ENCODE results near the gene SIMC1. TPM values are rescaled to one million over a fixed set of nuclear protein-coding genes. Genes with fewer than 3 reads are reported as not detected.

SIMC1 gene
- total RNA-seq, 1 experiment from 2014 or later = 17.7 TPM

GRCh38 chr5:176387384-176387925, 149.2 kb downstream of the SIMC1 start:
- no peak for DNase-seq (ENCODE audit: low spot score)

GRCh38 chr5:176388003-176388443, 149.8 kb downstream of the SIMC1 start:
- no peak for DNase-seq (ENCODE audit: low spot score)

- peak; percentile 100 for DNase-seq (ENCODE audit: low spot score)
Observed at GRCh38 chr5:176388444-176389134, 150.4 kb downstream of the SIMC1 start, which contains the start of the genes HIGD2A and NOP16. TSS of gene HIGD2A (plus strand) at chr5:176388751. CDS start at chr5:176388820, 69 bp downstream. TSS of gene NOP16 (minus strand) at chr5:176388598. CDS start at chr5:176388539, 59 bp downstream.

GRCh38 chr5:176389135-176390123, 151.2 kb downstream of the SIMC1 start:
- DNase-seq (ENCODE audit: low spot score) = peak; percentile 45

GRCh38 chr5:176391479-176391878, 153.3 kb downstream of the SIMC1 start:
- no peak for DNase-seq (ENCODE audit: low spot score)

GRCh38 chr5:176391999-176392398, 153.8 kb downstream of the SIMC1 start:
- no peak for DNase-seq (ENCODE audit: low spot score)

GRCh38 chr5:176392526-176392925, 154.3 kb downstream of the SIMC1 start:
- DNase-seq (ENCODE audit: low spot score) = no peak

- no peak for DNase-seq (ENCODE audit: low spot score)
Observed at GRCh38 chr5:176394096-176394495, 155.9 kb downstream of the SIMC1 start.

- DNase-seq (ENCODE audit: low spot score) = no peak
Observed at GRCh38 chr5:176394881-176395675, 156.9 kb downstream of the SIMC1 start.

Other genes starting within 250 kb of the SIMC1 start
- 83.8 and 97.8 TPM in 2 replicates for gene KIAA1191, start 123.3 kb downstream of the SIMC1 start, total RNA-seq (2014; rRNA removed; shearing (Covaris generic))
- gene ARL10, start 127.1 kb downstream of the SIMC1 start, total RNA-seq (2014; rRNA removed; shearing (Covaris generic)) = 0.02 TPM in 1 of 2 replicates, not detected in the other
- gene NOP16, start 150.2 kb downstream of the SIMC1 start, total RNA-seq (2014; rRNA removed; shearing (Covaris generic)) = 30.9 and 47.2 TPM in 2 replicates
- 182 and 212 TPM in 2 replicates for gene HIGD2A, start 150.3 kb downstream of the SIMC1 start, total RNA-seq (2014; rRNA removed; shearing (Covaris generic))
- gene CLTB, start 178.1 kb downstream of the SIMC1 start, total RNA-seq (2014; rRNA removed; shearing (Covaris generic)) = 80.4 and 81.9 TPM in 2 replicates
- 59.3 and 64.6 TPM in 2 replicates for gene FAF2, start 210.0 kb downstream of the SIMC1 start, total RNA-seq (2014; rRNA removed; shearing (Covaris generic))

Measured in H4 (cell line).